Central memory CD4-positive, alpha-beta T cell (primary cell): ENCODE results near the gene GOLIM4.
"Not testable (repeated sequence)": the region's sequence is repeated elsewhere in the genome, so short reads cannot be mapped to it uniquely, and the experiment has no call there.

Experiments used
- DNase-seq: peaks from one replicate; pipeline ENCODE4 v3.0.0; 2022

Gene GOLIM4

DNA sequence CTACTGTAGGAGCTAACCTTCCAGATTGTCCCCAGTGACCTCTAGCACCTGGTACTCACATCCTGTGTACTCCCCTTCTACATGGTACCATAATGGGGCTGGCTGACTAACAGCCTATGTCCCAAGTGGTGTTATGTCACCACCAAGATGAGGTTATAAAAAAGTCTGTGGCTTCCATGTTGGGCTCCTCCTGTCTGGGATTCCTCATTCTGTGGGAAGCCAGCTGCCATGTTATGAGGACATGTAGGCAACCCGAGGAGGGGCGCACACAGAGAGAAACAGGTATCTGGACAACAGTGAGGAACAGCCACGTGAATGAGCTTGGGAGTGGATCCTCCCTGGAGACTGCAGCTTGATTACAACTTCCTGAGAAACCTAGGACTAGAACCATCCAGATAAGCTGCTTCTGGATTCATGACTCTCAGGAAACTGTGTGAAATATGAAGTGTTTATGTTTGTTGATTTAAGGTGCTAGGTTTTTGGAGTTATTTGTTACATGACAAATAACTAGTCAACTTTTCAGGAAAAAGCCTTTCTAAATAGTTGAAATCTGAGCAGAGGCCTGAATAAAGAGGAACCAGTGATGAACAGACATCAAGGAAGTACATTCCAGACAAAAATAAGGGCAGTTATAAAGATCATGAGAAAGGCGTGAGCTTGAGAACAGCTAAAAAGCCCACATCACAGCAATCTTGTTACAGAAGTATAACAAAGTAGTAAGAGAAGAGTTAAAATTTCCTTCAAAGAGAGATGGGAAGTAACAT is 21.7 kb downstream of the GOLIM4 start:
- DNase-seq = no peak

DNA sequence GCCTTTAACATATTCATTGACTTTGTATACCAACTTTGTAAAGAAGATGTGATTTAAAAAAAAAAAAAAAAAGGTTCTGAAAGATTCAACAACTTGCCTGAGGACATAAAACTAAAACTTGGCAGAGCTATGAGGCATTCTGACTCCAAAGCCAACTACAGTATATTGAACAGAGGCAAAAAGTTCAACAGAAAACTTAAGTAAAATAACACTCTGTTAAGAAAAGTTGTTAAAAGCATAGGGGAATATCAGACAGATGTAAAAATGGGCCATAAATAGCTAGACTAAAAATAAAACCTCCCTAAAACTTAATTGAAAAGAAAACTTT is 23.4 kb downstream of the GOLIM4 start:
- no peak for DNase-seq

DNA sequence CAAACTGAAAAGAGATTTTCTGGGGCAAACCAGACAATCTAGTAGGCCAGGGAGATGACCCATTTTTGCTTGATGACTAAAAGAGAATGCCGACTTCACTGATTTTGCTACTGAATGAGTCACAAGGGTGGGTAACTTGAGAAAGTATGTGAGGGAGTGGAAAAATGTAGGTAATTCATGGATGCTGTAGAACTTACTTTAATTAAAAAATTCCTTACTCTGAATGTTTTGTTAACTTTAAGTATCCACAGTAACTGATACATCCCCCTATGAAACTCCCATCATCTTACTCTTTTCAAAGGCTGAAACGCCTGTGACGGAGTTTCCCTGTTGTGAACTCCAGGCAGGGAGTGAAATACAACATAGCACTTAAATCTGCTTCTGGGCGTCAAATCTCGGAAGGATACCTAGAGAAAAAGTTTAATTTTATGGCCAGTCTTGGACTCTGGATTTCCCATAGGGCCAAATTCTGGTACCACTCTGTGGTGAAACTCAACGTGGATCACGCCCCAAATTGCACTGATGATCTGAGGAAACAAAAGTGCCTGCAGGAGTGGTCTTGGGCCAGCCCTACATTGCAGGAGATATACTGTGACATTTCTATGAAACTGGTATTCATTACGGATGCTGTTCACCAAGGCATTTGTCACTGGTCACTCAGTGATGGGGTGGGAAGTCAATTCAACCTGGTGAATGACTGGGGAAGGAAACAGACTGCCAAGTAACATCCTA is 24.0 kb downstream of the GOLIM4 start:
- DNase-seq = no peak

DNA sequence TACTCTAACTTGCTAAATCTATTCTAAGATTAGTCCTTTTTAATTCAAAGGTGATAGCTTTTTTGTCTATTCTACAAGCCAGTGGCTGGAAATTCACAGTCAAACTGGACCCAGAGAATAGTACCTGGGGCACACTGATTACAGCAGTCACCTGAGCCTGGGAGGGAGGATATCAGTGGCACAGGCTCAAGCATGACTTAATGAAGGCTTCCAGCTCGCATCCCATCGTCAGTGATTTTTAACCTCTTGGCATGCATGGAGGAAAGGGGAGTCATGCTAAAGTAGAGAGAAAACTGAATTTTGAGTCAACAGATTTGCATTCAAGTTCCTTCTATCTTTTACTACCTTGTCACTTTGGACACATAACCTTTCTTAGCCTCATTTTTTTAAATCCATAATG is 24.8 kb downstream of the GOLIM4 start:
- no peak for DNase-seq

DNA sequence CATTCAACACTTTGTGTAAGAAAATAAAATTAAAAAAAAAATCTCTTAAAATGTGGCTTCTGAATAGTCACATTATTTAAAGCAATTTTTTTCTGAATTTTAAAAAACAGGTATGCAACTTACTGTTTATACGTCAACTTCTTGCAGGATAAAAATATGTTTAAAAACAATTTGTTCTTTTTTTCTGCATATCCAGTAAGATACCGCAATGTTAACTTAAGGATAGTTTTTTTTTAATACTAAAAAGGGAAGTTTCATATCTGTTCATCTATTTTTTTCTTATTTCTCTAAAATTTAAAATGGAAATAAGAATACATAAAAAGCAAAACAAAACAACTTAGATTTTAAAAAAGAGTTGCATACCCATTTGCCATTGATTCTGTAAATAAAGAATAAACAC is 27.4 kb downstream of the GOLIM4 start:
- no peak for DNase-seq

DNA sequence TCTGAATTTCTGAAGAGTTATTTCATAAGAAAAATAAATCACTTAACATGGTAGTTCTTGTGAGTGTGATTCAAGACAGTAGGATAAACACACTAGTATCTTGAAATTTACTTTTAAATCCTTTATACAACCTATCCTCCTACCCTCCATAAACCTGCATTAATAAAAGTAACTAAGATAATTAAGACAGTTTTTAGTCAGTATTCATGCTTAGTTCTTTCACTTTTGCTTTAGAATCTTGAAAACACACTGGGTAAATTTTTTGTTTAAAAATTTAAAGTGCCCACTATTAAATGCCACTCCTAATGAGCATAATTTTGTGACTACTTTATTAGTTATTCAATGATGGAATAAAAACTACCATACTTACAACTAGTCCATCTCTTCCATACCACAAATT is 28.8 kb downstream of the GOLIM4 start:
- no peak for DNase-seq

DNA sequence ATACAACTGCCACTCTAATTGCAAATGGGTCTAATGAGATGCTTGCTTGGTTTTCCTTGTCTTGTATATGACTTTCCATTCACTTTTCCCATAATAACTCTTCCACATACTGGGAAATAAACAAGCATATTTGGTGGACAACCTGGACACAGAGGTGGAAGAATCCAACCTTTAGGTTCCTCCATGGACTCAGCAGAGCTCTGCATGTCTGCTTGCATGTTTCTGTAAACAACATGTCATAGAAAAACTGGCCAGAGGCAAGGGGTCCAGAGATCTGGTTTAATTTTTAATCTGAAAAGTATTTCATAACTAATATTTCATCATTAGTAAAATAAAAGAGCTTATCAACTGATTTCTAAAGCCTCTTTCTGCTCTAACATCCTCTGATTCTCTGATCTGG is 30.2 kb downstream of the GOLIM4 start:
- DNase-seq = no peak

DNA sequence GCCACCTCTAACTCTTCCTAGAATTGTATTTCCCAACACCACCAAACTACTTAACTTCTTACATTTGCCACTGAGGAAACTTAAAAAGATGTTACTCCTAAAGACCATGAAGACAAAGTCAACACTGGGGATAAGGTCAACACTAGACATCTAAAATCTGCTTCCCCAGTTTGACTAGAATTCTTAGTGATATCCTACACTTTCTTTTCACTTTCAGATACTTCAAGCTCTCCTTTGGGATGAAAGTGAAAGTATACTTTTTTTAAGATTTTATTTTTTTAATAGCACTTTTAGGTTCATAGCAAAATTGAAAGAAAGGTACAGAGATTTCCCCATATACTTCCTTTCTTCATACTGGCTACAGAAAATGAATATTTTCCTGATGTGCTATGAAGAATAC is 32.6 kb downstream of the GOLIM4 start:
- DNase-seq = no peak

DNA sequence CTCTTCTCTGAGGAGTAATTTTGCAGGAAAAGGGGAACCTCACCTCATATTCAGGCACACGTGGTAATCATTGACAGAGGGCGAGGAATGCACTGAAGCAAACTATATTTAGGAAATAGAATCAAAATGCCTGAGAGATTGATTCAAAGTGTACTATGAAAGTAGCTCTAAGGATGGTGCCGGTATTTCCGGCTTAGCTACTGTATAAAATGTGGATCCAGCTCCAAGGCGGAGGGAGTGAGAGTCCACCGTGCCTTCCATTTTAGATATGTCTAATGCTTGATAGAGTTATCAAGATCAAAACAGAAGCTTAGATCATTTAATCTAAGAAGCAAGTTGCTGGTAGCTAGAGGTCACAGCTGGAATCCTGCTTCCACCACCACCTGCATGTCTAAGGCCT is 33.0 kb downstream of the GOLIM4 start:
- DNase-seq = no peak

DNA sequence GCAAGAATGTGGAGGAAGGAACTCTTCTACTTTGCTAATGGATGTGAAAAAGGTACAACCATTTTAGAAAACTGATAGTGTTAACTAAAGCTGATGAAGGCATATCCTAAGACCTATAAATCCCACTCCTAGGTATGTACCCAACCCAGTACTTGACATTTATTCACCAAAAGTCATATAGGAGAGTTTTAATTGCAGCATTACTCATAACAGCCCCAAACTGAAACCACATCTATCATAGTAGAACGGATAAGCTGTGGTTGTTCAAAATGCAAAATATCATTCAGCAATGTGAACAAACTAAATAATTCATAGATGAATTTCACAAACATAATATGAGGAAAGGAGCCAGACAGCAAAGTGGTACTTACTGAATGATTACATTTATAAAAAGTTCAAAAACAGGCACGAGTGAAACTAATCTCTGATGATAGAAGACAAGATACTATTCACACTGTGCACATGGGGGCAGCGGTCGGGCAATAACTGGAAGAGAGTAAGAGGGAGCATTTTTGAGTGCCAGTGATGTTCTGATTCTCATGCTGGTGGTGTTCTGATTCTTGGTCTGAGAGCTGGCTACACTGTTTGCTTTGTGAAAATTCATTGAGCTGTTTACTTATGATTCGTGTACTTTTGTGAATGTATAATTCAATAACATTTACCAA is 34.3 kb downstream of the GOLIM4 start:
- DNase-seq = no peak

DNA sequence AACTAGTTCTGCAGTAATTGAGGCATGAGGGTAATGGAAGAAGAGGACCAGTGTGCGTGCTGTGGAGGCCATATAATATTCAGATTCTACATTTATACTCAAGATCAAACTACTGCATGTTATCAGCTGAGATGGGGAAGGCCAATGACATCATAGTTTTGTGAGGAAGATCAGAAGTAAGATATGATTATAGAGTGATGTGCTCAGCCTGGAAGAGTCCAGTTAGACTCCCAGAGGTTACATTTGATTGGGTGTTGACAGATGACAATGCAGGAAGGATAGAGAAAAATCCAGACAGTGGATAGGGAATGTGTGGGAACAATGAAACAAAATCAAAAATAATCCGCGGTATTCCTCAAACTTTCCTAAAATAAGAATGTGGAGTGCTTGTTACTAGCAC is 35.4 kb downstream of the GOLIM4 start:
- no peak for DNase-seq

DNA sequence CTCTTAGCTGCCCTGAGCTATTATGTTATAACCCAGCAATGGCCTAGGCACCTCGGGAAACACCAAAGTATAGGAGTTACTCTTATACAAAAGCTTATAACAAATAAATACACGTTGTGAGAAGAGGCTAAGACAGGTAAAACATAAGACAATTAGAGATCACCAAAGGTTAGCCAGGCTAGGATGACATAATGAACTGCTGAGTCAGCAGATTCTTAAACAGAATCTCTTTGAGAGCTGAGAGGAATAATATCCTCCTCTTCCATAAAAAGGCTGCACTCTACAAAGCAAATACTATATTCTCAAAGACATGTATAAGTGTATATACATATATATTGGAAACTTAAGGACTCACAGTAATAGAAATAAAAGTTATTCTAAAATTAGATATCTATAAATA is 37.2 kb downstream of the GOLIM4 start:
- DNase-seq = no peak

DNA sequence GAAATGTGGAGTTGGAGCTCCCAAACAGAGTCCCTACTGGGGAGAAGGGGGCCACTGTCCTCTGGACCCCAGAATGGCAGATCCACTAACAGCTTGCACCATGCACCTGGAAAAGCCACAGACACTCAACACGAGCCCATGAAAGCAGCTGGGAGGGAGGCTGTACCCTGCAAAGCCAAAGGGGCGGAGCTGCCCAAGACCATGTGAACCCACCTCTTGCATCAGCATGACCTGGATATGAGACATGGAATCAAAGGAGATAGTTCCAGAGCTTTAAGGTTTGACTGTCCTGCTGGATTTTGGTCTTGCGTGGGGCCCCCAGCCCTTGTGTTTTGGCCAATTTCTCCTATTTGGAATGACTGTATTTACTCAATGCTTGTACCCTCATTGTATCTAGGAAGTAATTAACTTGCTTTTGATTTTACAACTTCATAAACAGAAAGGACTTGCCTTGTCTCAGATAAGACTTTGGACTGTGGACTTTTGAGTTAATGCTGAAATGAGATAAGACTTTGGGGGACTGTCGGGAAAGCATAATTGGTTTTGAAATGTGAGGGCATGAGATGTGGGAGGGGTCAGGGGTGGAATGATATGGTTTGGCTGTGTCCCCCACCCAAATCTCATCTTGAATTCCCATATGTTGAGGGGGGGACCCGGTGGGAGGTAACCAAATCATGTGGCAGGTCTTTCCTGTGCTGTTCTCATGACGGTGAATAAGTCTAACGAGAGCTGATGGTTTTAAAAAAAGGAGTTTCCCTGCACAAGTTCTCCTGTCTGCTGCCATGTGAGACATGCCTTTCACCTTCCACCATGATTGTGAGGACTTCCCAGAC is 39.1 kb downstream of the GOLIM4 start:
- DNase-seq = not testable (repeated sequence)

DNA sequence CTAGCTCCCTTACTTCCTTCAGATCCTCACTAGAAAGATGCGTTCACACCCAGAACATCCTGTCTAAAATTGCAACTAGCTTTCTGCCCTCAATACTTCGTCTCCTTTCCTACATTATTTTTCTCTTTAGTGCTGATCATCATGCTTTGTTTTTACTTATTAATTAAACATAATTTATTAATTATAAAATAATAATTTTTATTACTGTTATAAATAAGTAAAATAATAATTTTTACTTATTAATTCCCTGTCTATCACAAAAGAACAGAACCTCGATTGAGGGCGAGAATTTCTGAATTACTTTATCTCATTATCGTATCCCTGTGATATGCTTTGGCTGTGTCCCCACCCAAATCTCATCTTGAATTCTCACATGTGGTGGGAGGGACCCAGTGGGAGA is 41.3 kb downstream of the GOLIM4 start:
- no peak for DNase-seq

DNA sequence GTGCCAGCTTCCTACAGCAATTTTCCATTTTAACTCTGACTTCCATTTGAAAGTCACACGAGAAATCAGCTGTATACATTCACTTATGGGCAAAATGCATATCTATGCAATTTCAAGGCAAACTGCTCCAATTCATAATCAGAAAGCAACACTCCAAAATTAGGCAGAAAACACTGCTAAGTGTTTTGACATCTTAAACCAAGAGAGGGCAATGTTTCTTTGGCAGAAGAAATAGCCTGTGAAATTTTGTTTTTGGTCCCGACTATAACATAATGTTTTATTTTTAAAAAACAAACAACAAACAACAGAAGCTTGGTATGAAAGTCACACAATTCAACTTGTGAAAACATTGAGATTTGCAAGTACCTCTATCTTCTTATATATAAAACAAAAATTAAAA is 42.6 kb downstream of the GOLIM4 start:
- no peak for DNase-seq

DNA sequence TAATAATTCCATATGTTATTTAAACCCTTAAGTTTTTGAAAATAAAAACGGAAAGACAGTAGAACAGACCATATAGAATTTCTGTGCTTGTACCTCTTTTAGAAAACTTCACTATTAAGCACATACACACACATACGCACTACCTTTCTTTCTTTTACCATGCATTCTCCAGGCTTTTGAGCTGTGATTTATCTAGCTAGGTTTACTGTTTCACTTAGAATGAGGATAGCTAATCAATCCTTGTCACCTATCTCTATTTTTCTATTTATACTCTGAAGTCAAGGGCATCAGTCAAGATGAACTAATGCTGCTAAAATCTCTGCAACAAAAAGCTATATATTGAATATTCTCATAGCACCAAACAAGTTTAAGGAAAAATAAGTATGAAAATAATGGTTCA is 43.2 kb downstream of the GOLIM4 start:
- no peak for DNase-seq

DNA sequence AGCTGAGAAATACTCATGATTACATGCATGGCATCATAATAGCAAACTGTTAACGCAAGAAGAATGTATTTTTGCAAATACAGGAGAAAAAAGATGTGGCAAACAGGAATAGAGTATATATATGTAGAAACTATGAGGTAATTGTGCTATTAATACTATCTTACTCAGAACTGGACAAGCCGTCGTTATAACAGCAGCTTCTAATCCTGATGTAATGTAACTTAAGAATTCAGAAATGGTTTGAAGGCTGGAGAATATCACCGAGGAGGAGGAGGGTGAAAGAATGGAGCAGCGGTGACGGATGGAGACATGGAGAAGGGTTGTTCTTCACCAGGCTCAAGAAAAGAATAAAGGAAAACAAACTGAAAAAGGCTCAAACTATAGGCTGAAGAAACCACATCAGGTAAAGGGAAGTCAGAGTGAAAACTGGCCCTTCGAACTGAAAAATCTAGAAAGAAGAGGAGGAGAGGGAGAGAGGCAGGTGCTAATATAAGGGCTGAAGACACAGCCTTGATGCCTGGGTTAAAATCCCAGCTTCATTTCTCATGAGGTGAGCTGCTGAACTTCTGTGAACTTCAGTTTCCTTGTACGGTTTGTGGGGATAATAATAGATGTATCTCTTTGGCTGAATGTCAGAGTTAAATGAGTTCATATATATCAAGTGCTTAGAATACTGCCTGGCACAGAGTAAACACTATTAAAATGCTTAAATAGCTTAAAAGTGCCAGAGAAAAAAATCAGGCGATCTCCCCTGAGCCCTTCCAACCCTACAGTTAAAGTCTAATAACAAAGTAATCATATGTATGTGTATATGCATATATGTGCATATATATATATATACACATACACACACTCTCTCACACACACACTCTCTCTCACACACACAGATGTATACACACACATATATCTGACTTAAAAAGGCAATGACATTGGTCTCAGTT is 43.9 kb downstream of the GOLIM4 start:
- DNase-seq = no peak

DNA sequence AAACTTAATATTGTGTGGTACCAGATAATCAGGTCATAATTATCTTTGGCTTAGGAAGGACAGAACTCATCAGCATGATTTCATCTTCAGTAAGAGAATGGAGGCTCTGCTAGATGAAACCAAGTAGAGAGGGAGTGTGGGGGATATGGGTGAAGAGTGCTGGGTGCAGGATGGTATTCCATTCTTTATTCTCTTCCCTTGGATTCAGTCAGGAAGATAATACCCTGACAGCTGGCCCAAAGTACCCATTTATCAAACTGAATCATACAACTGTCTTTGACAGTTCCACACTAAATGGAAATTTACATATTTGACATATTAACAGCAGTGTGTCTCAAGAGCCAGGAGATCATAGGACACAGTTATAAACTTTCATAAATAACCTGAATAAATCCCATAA is 44.7 kb downstream of the GOLIM4 start:
- DNase-seq = no peak

DNA sequence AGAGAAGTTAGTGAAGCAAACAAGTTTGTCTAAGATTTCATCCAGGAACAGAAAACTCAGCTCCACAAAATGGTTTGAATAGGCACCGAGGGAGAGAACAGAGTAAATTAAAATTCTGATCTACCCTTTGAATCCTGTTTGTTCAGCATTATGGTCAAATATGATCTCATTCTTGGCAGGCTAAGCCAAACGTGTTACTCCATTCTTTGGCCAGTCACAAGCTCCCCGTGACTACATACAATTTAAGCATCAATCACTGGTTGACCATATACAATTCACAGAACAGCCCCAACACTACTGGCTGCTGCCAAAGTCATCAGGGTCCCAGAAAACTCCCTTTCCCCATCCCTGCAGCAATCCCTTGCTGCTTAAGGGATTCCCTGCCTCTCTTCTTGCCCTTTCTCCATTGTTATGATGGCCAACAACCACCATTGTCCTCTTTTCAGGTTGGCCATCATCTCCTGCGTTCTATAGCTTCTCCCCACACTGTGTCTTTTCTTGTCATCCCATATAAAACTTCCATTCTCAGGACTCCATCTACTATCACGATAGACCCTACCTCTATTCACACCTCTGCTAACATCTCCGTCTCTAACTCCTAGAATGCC is 46.3 kb downstream of the GOLIM4 start:
- DNase-seq = no peak

DNA sequence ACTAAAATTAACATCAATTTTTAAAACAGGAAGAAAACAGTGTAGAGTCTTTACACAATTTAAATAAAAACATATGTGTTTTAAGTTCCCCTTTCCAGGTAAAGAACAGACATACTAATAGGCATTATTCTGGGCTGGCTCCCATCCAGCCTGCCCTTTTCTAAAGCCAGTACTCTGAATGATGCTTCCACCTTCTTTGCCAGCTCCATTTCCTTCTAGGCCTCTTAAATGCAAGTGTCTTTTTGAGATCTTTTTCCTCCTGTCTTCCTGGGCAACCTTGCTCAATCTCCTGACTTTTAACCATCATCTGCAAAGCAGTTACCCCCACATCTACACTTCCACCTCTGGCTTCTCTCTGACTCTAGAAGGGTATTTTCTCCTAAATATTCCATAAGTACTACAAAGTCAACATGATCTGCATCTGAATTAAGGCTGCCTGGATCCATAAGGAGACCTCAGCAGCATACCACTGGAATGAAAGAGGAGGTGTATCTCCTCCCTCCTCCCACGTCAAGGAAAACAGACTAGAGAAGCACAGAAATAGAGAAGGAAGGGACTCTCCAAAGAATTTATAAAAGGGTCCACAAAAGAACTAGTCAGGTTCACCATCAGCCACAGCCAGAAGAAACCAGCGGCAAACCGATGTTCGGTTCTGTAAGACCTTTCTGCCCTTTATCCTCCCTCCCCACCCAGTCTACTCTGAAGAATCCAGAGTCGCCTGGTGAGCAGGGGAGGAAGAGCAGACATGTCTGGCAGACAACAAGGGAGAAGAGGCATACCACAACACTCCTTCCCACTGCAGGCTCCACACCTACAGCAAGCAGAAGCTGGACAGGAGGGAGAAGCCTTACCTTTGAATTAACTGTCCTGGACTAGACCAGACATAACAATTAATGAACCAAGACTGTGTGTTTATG is 47.1 kb downstream of the GOLIM4 start:
- DNase-seq = no peak

DNA sequence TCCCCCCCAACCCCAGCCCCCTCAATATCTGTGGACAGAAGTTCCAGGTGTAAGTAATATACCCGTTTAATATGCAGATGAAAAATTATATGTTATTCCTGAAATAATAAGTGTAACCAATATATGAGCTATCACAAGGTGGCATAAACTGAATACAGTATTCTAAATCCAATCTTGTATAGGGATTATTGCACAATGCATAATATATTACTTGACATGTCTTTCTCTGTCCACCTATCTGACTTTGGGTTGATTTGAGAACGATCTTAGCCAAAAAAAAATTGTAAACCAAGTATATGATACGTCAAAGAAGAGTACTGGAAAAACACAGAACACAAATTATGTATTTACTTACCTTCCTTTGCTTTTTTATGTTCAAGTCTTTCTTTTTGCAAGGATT is 47.8 kb downstream of the GOLIM4 start:
- DNase-seq = no peak
